Fibroblast of lung (primary cell): ENCODE results near the gene PRPF31. TPM values are rescaled to one million over a fixed set of nuclear protein-coding genes. Genes with fewer than 3 reads are reported as not detected.

ENCODE experiments used
- DNase-seq, 2 donors: peaks; one replicate each; pipeline versions ENCODE4 v3.0.0 to v3.0.0-alpha.2; 2010; ENCODE audit warnings: low read depth in 2 of 2
- H2AFZ ChIP-seq: 2 replicates; pipeline ENCODE4 v1.5.1; 2012; ENCODE audit warnings: low read length, control low read depth, inconsistent platforms
- H3K27ac ChIP-seq: 2 replicates; pipeline ENCODE4 v1.5.1; 2011; ENCODE audit warnings: low read length, control low read depth; ENCODE audit not compliant: insufficient read depth
- H3K27me3 ChIP-seq: 2 replicates; pipeline ENCODE4 v1.5.1; 2011; ENCODE audit warnings: mild to moderate bottlenecking, low read length; ENCODE audit not compliant: control insufficient read depth, insufficient read depth
- H3K36me3 ChIP-seq: 2 replicates; pipeline ENCODE4 v1.5.1; 2011; ENCODE audit warnings: low read length; ENCODE audit not compliant: control insufficient read depth, insufficient read depth
- H3K4me1 ChIP-seq: 2 replicates; pipeline ENCODE4 v1.5.1; 2011; ENCODE audit warnings: low read length; ENCODE audit not compliant: control insufficient read depth, insufficient read depth; ENCODE audit errors: extremely low read depth
- H3K4me2 ChIP-seq: 2 replicates; pipeline ENCODE4 v1.5.1; 2011; ENCODE audit warnings: low read length, control low read depth; ENCODE audit not compliant: insufficient read depth; ENCODE audit errors: extremely low read depth
- H3K4me3 ChIP-seq, 4 experiments: fragments of 200-600 bp in 1 of 4; sonication (generic) in 1 of 4; replicated peaks in 1 of 4; 2 replicates each; pipeline ENCODE4 v1.5.1; 2011 to 2016; ENCODE audit warnings: low read length in 4 of 4, low read depth in 3 of 4, mild to moderate bottlenecking in 3 of 4, control low read depth in 2 of 4, inconsistent platforms in 1 of 4, mixed read lengths in 1 of 4; ENCODE audit not compliant: insufficient read depth in 1 of 4; ENCODE audit errors: control extremely low read depth in 1 of 4
- H3K79me2 ChIP-seq: 2 replicates; pipeline ENCODE4 v1.5.1; 2012; ENCODE audit warnings: mild to moderate bottlenecking, low read length, inconsistent platforms; ENCODE audit not compliant: control insufficient read depth, insufficient read depth
- H3K9ac ChIP-seq: 2 replicates; pipeline ENCODE4 v1.5.1; 2011; ENCODE audit warnings: mild to moderate bottlenecking, low read length, control low read depth; ENCODE audit not compliant: insufficient read depth
- H3K9me3 ChIP-seq: 2 replicates; pipeline ENCODE4 v1.5.1; 2012; ENCODE audit warnings: low read depth, low read length; ENCODE audit not compliant: control insufficient read depth, insufficient read depth
- H4K20me1 ChIP-seq: 2 replicates; pipeline ENCODE4 v1.5.1; 2011; ENCODE audit warnings: low read length; ENCODE audit not compliant: control insufficient read depth, insufficient read depth; ENCODE audit errors: extremely low read depth
- EZH2 ChIP-seq: IDR thresholded peaks from 2 replicates; pipeline ENCODE4 v1.5.1; 2012; ENCODE audit warnings: low read length, control low read depth, mild to moderate bottlenecking; ENCODE audit errors: missing control alignments
- polyA plus RNA-seq, 2 donors: library from polyadenylated mRNA; depleted of rRNA in 1 of 2; stranded (reverse) in 1 of 2; unstranded in 1 of 2; fragments of >200 nt; gene quantifications; 2 replicates each; pipeline ENCODE4 v1.2.1, GENCODE V29; 2011 to 2012; ENCODE audit warnings: missing spikeins in 1 of 2
- total RNA-seq: library from RNA; depleted of rRNA; stranded (reverse); fragments of >200 nt; gene quantifications from 2 replicates; pipeline ENCODE4 v1.2.1, GENCODE V29; 2014
- TF ChIP-seq, protein P1 (sequence below), 2 donors: IDR thresholded peaks in 1 of 2; conservative IDR thresholded peaks in 1 of 2; 1 replicate in 1 of 2; 2 replicates in 1 of 2; pipeline ENCODE4 v1.5.1; 2011 to 2012; ENCODE audit warnings: low read length in 2 of 2, control low read depth in 1 of 2, inconsistent platforms in 1 of 2, low read depth in 1 of 2, mild to moderate bottlenecking in 1 of 2

PRPF31 gene
- total and polyA plus RNA-seq, 2 donors (not counting 1 experiment from before 2014, with no cell fraction given), result 45.2 to 48.7 TPM

DNA sequence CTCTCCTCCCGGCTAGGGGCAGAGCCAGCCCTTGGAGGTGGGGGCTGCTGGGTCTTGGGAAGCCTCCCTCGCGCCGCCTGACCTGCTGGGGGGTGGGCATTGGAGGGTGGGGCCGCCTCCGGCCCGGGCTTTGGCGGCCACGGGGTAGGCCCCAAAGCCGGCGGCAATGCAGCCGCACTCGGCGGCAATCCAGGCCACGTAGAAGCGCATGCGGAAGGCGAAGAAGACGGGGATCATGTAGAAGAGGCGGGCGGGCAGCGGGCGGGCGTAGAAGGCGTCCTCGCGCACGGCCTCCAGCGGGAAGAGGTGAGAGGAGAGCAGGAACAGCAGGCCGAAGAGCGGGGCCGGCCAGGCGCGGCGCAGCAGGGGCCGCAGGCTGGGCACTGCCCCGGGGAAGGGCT, 65.1 kb downstream of the PRPF31 start:
- H4K20me1 ChIP-seq, result no peaks in the 10 kb centered on the region
- no peaks in the 10 kb centered on the region for H3K27me3 ChIP-seq
- TF ChIP-seq, protein P1, sequence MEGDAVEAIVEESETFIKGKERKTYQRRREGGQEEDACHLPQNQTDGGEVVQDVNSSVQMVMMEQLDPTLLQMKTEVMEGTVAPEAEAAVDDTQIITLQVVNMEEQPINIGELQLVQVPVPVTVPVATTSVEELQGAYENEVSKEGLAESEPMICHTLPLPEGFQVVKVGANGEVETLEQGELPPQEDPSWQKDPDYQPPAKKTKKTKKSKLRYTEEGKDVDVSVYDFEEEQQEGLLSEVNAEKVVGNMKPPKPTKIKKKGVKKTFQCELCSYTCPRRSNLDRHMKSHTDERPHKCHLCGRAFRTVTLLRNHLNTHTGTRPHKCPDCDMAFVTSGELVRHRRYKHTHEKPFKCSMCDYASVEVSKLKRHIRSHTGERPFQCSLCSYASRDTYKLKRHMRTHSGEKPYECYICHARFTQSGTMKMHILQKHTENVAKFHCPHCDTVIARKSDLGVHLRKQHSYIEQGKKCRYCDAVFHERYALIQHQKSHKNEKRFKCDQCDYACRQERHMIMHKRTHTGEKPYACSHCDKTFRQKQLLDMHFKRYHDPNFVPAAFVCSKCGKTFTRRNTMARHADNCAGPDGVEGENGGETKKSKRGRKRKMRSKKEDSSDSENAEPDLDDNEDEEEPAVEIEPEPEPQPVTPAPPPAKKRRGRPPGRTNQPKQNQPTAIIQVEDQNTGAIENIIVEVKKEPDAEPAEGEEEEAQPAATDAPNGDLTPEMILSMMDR (conservative IDR thresholded peaks at IDR 0.05 in 1 of 2, IDR thresholded peaks at IDR 0.05 in 1 of 2; ENCODE audit: low read depth in 1 of 2, low read length in 2 of 2), result no peak
- no peak for TF ChIP-seq EZH2
- no peak overlapping the region for H3K9ac ChIP-seq
- DNase-seq, result no peak
- no peaks in the 10 kb centered on the region for H3K4me1 ChIP-seq
- H2AFZ ChIP-seq, result no peak overlapping the region
- H3K79me2 ChIP-seq, result no peaks in the 10 kb centered on the region
- no peak overlapping the region for H3K4me2 ChIP-seq
- H3K36me3 ChIP-seq, result peaks cover 11% of the 10 kb centered on the region
- no peak overlapping the region for H3K4me3 ChIP-seq
- no peaks in the 10 kb centered on the region for H3K9me3 ChIP-seq
- peak overlapping the region; percentile 50 for H3K27ac ChIP-seq

Other genes starting within 250 kb of the PRPF31 start
- 3.1 and 9.1 TPM in 2 replicates for gene MYADM, start 247.9 kb upstream of the PRPF31 start, total RNA-seq
- 46.0 and 51.5 TPM in 2 replicates for gene MYADM, start 247.9 kb upstream of the PRPF31 start, polyA plus RNA-seq
- not detected in 2 replicates for gene PRKCG, start 233.6 kb upstream of the PRPF31 start, total RNA-seq
- not detected in 2 replicates for gene PRKCG, start 233.6 kb upstream of the PRPF31 start, polyA plus RNA-seq
- gene CACNG7, start 206.5 kb upstream of the PRPF31 start, total RNA-seq, result 0.17 and 0.26 TPM in 2 replicates
- 0.68 and 3.2 TPM in 2 replicates for gene CACNG7, start 206.5 kb upstream of the PRPF31 start, polyA plus RNA-seq
- under 0.01 TPM in 1 of 2 replicates, not detected in the other for gene CACNG8, start 152.8 kb upstream of the PRPF31 start, total RNA-seq
- 0.01 TPM in 2 replicates for gene CACNG8, start 152.8 kb upstream of the PRPF31 start, polyA plus RNA-seq
- gene CACNG6, start 124.1 kb upstream of the PRPF31 start, total RNA-seq, result under 0.01 TPM in 1 of 2 replicates, not detected in the other
- 0.06 TPM in 1 of 2 replicates, not detected in the other for gene CACNG6, start 124.1 kb upstream of the PRPF31 start, polyA plus RNA-seq
- gene VSTM1, start 51.9 kb upstream of the PRPF31 start, total RNA-seq, result not detected in 2 replicates
- gene VSTM1, start 51.9 kb upstream of the PRPF31 start, polyA plus RNA-seq, result not detected in 2 replicates
- gene TARM1, start 34.4 kb upstream of the PRPF31 start, total RNA-seq, result not detected in 2 replicates
- not detected in 2 replicates for gene TARM1, start 34.4 kb upstream of the PRPF31 start, polyA plus RNA-seq
- gene OSCAR, start 15.0 kb upstream of the PRPF31 start, total RNA-seq, result under 0.01 and 0.51 TPM in 2 replicates
- gene OSCAR, start 15.0 kb upstream of the PRPF31 start, polyA plus RNA-seq, result 0.14 and 0.15 TPM in 2 replicates
- gene NDUFA3, start 12.9 kb upstream of the PRPF31 start, total RNA-seq, result 10.3 and 22.8 TPM in 2 replicates
- gene NDUFA3, start 12.9 kb upstream of the PRPF31 start, polyA plus RNA-seq, result 35.4 and 35.9 TPM in 2 replicates
- gene TFPT, start 97 bp upstream of the PRPF31 start, total RNA-seq, result 16.7 and 19.2 TPM in 2 replicates
- 9.0 and 10.8 TPM in 2 replicates for gene TFPT, start 97 bp upstream of the PRPF31 start, polyA plus RNA-seq
- 6.2 and 10.4 TPM in 2 replicates for gene CNOT3, start 22.0 kb downstream of the PRPF31 start, total RNA-seq
- 10.7 and 19.5 TPM in 2 replicates for gene CNOT3, start 22.0 kb downstream of the PRPF31 start, polyA plus RNA-seq
- 6.7 and 7.3 TPM in 2 replicates for gene LENG1, start 44.0 kb downstream of the PRPF31 start, total RNA-seq
- 3.2 and 3.5 TPM in 2 replicates for gene LENG1, start 44.0 kb downstream of the PRPF31 start, polyA plus RNA-seq
- gene TMC4, start 57.4 kb downstream of the PRPF31 start, total RNA-seq, result 0.26 and 0.33 TPM in 2 replicates
- 0.25 and 0.59 TPM in 2 replicates for gene TMC4, start 57.4 kb downstream of the PRPF31 start, polyA plus RNA-seq
- gene MBOAT7, start 73.8 kb downstream of the PRPF31 start, total RNA-seq, result 25.2 and 41.1 TPM in 2 replicates
- 28.6 and 42.0 TPM in 2 replicates for gene MBOAT7, start 73.8 kb downstream of the PRPF31 start, polyA plus RNA-seq
- gene TSEN34, start 75.6 kb downstream of the PRPF31 start, total RNA-seq, result 57.8 and 61.6 TPM in 2 replicates
- 22.5 and 30.5 TPM in 2 replicates for gene TSEN34, start 75.6 kb downstream of the PRPF31 start, polyA plus RNA-seq
- gene RPS9, start 85.1 kb downstream of the PRPF31 start, total RNA-seq, result 2,583 and 2,622 TPM in 2 replicates
- 1,242 and 1,509 TPM in 2 replicates for gene RPS9, start 85.1 kb downstream of the PRPF31 start, polyA plus RNA-seq
- gene LILRB3, start 107.3 kb downstream of the PRPF31 start, total RNA-seq, result not detected in 2 replicates
- not detected in 2 replicates for gene LILRB3, start 107.3 kb downstream of the PRPF31 start, polyA plus RNA-seq
- not detected in 2 replicates for gene LILRA6, start 127.0 kb downstream of the PRPF31 start, total RNA-seq
- not detected in 2 replicates for gene LILRA6, start 127.0 kb downstream of the PRPF31 start, polyA plus RNA-seq
- not detected in 2 replicates for gene LILRB5, start 141.5 kb downstream of the PRPF31 start, total RNA-seq
- gene LILRB5, start 141.5 kb downstream of the PRPF31 start, polyA plus RNA-seq, result not detected in 2 replicates
- not detected in 2 replicates for gene LILRB2, start 165.4 kb downstream of the PRPF31 start, total RNA-seq
- gene LILRB2, start 165.4 kb downstream of the PRPF31 start, polyA plus RNA-seq, result not detected in 2 replicates
- not detected in 2 replicates for gene LILRA5, start 197.4 kb downstream of the PRPF31 start, total RNA-seq
- gene LILRA5, start 197.4 kb downstream of the PRPF31 start, polyA plus RNA-seq, result not detected in 2 replicates
- not detected in 2 replicates for gene LILRA4, start 223.4 kb downstream of the PRPF31 start, total RNA-seq
- gene LILRA4, start 223.4 kb downstream of the PRPF31 start, polyA plus RNA-seq, result not detected in 2 replicates
- not detected in 2 replicates for gene LAIR1, start 249.2 kb downstream of the PRPF31 start, total RNA-seq
- gene LAIR1, start 249.2 kb downstream of the PRPF31 start, polyA plus RNA-seq, result not detected in 2 replicates